Liver (tissue), 9 donors: Measurements from ENCODE around the gene CDC42BPG. TPM values are rescaled to one million over a fixed set of nuclear protein-coding genes. Genes with fewer than 3 reads are reported as not detected.

Source experiments
- DNase-seq: peaks from one replicate; pipeline ENCODE4 v3.0.0-alpha.2; 2017; ENCODE audit warnings: low spot score
- H3K27ac ChIP-seq, 2 donors: one replicate each; pipeline ENCODE4 v1.7.0; 2013; ENCODE audit warnings: inconsistent platforms in 2 of 2, low read length in 2 of 2, control low read depth in 1 of 2, low read depth in 1 of 2, mild to moderate bottlenecking in 1 of 2
- H3K27me3 ChIP-seq, 4 donors: one replicate each; pipeline versions ENCODE4 v1.6.1 to v1.7.0; 2013; ENCODE audit warnings: low read length in 3 of 4, inconsistent platforms in 1 of 4, mild to moderate bottlenecking in 1 of 4, moderate library complexity in 1 of 4; ENCODE audit not compliant: control insufficient read depth in 4 of 4, insufficient read depth in 4 of 4
- H3K36me3 ChIP-seq, 4 donors: one replicate each; pipeline versions ENCODE4 v1.6.1 to v1.7.0; 2013; ENCODE audit warnings: low read length in 3 of 4, mild to moderate bottlenecking in 3 of 4, low read depth in 1 of 4, moderate library complexity in 1 of 4; ENCODE audit not compliant: control insufficient read depth in 4 of 4, insufficient read depth in 3 of 4
- H3K4me1 ChIP-seq, 4 donors: one replicate each; pipeline versions ENCODE4 v1.6.1 to v1.7.0; 2013; ENCODE audit warnings: low read length in 3 of 4, mild to moderate bottlenecking in 3 of 4, moderate library complexity in 1 of 4; ENCODE audit not compliant: control insufficient read depth in 4 of 4, insufficient read depth in 4 of 4
- H3K4me3 ChIP-seq, 3 donors: one replicate each; pipeline versions ENCODE4 v1.6.1 to v1.7.0; 2013; ENCODE audit warnings: low read length in 3 of 3, control low read depth in 1 of 3, low read depth in 1 of 3, mild to moderate bottlenecking in 1 of 3
- H3K9ac ChIP-seq, 2 donors: one replicate each; pipeline ENCODE4 v1.7.0; 2013; ENCODE audit warnings: low read length in 2 of 2, mild to moderate bottlenecking in 2 of 2, moderate library complexity in 2 of 2, control low read depth in 1 of 2, low read depth in 1 of 2
- H3K9me3 ChIP-seq, 4 donors: one replicate each; pipeline versions ENCODE4 v1.6.1 to v1.7.0; 2013; ENCODE audit warnings: low read length in 3 of 4; ENCODE audit not compliant: control insufficient read depth in 4 of 4
- ATF3 ChIP-seq: IDR thresholded peaks from 2 replicates; pipeline ENCODE4 v1.6.1; 2016; ENCODE audit warnings: antibody characterized with exemption
- CTCF ChIP-seq: fragments of 150-350 bp; IDR thresholded peaks from 2 replicates; pipeline ENCODE4 v1.5.1; 2017; ENCODE audit warnings: improper control_type of control experiment, low read depth, low read length; ENCODE audit not compliant: missing input control
- EGR1 ChIP-seq, 2 donors: IDR thresholded peaks; 2 replicates each; pipeline ENCODE4 v1.6.1; 2016 to 2018; ENCODE audit warnings: antibody characterized with exemption in 2 of 2, low read depth in 2 of 2
- FOXA1 ChIP-seq: IDR thresholded peaks from 2 replicates; pipeline ENCODE4 v1.6.1; 2016; ENCODE audit warnings: antibody characterized with exemption
- FOXA2 ChIP-seq: IDR thresholded peaks from 2 replicates; pipeline ENCODE4 v1.6.1; 2016; ENCODE audit warnings: antibody characterized with exemption
- GABPA ChIP-seq, 2 donors: IDR thresholded peaks in 1 of 2; conservative IDR thresholded peaks in 1 of 2; 2 replicates each; pipeline ENCODE4 v1.6.1; 2016; ENCODE audit warnings: antibody characterized with exemption in 2 of 2, mild to moderate bottlenecking in 1 of 2, moderate library complexity in 1 of 2
- HNF4A ChIP-seq, 2 donors: conservative IDR thresholded peaks; 2 replicates each; pipeline ENCODE4 v1.6.1; 2016; ENCODE audit warnings: antibody characterized with exemption in 2 of 2, mild to moderate bottlenecking in 2 of 2
- HNF4G ChIP-seq: IDR thresholded peaks from 2 replicates; pipeline ENCODE4 v1.6.1; 2016; ENCODE audit warnings: antibody characterized with exemption
- JUND ChIP-seq, 2 donors: IDR thresholded peaks; 2 replicates each; pipeline ENCODE4 v1.6.1; 2016; ENCODE audit warnings: antibody characterized with exemption in 2 of 2
- MAX ChIP-seq: IDR thresholded peaks from 2 replicates; pipeline ENCODE4 v1.6.1; 2016; ENCODE audit warnings: antibody characterized with exemption
- NR2F2 ChIP-seq: IDR thresholded peaks from 2 replicates; pipeline ENCODE4 v1.6.1; 2016; ENCODE audit warnings: antibody characterized with exemption
- RAD21 ChIP-seq, 2 donors: IDR thresholded peaks; 2 replicates each; pipeline ENCODE4 v1.6.1; 2016; ENCODE audit warnings: antibody characterized with exemption in 2 of 2, mild to moderate bottlenecking in 2 of 2
- REST ChIP-seq: IDR thresholded peaks from 2 replicates; pipeline ENCODE4 v1.6.1; 2016; ENCODE audit warnings: antibody characterized with exemption, mild to moderate bottlenecking
- RXRA ChIP-seq, 2 donors: IDR thresholded peaks; 2 replicates each; pipeline ENCODE4 v1.6.1; 2017 to 2018; ENCODE audit warnings: antibody characterized with exemption in 2 of 2, mild to moderate bottlenecking in 1 of 2
- SP1 ChIP-seq: IDR thresholded peaks from 2 replicates; pipeline ENCODE4 v1.6.1; 2018; ENCODE audit warnings: antibody characterized with exemption, mild to moderate bottlenecking
- TAF1 ChIP-seq: conservative IDR thresholded peaks from 2 replicates; pipeline ENCODE4 v1.6.1; 2016; ENCODE audit warnings: antibody characterized with exemption, mild to moderate bottlenecking
- YY1 ChIP-seq: IDR thresholded peaks from 2 replicates; pipeline ENCODE4 v1.6.1; 2016; ENCODE audit warnings: antibody characterized with exemption, mild to moderate bottlenecking
- ZBTB33 ChIP-seq: IDR thresholded peaks from 2 replicates; pipeline ENCODE4 v1.6.1; 2016; ENCODE audit warnings: antibody characterized with exemption
- WGBS: extraction: QIAGEN DNeasy Blood & Tissue Kit; methylation state at CpG from one replicate; pipeline ENCODE4 v1.1.7; 2013; 5-methylcytosine and 5-hydroxymethylcytosine counted together
- polyA plus RNA-seq, 2 donors: library from polyadenylated mRNA; stranded (reverse) in 1 of 2; unstranded in 1 of 2; fragments of 200-250 nt in 1 of 2; fragments of >200 nt in 1 of 2; fragmentation: Nextera tagmentation in 1 of 2; extraction: Ambion mirVana in 1 of 2; gene quantifications; one replicate each; pipeline versions ENCODE4 v1.2.1 to v1.2.3, GENCODE V29; 2013 to 2015
- total RNA-seq, 2 donors: library from RNA; depleted of rRNA; stranded (reverse); fragments of >200 nt; gene quantifications; one replicate each; pipeline ENCODE4 v1.2.3, GENCODE V29; 2014
- donor health status: healthy.
- donor health status: healthy.
- donor health status: healthy.
- donor health status: healthy.
- donor health status: healthy.

The CDC42BPG gene
- total and polyA plus RNA-seq, 4 donors: 0.18 to 1.2 (median 0.58) TPM

- TF ChIP-seq MAX: no peak
- Histone ChIP-seq H3K9me3 (no peaks in the 10 kb centered on the region), H3K27me3 (no peaks in the 10 kb centered on the region), H3K4me1 (peaks cover 6 to 16% (median 10%) of the 10 kb centered on the region in 4 donors), H3K4me3 (no peak overlapping the region), H3K36me3 (no peaks in the 10 kb centered on the region), H3K9ac (no peak overlapping the region), H3K27ac (no peak overlapping the region)
- WGBS: 85% methylated on average over 19 of the region's 19 CpGs
- no peak for DNase-seq
Observed at GRCh38 chr11:64842851-64843685, 1.4 kb downstream of the CDC42BPG start.

- H3K4me1 ChIP-seq: peaks cover 4 to 11% (median 8%) of the 10 kb centered on the region in 4 donors
- H3K4me3 ChIP-seq: no peak overlapping the region
- no peaks in the 10 kb centered on the region for H3K36me3 ChIP-seq
- TF ChIP-seq JUND (IDR thresholded peaks at IDR 0.05): no peak
- no peak for TF ChIP-seq MAX
- no peak for TF ChIP-seq ATF3
- TF ChIP-seq RAD21 (IDR thresholded peaks at IDR 0.05): no peak
- no peak for TF ChIP-seq FOXA1
- no peak for TF ChIP-seq RXRA (IDR thresholded peaks at IDR 0.05)
- TF ChIP-seq REST: no peak
- no peak for TF ChIP-seq TAF1
- TF ChIP-seq NR2F2: no peak
- no peak for TF ChIP-seq HNF4G
- no peak for TF ChIP-seq ZBTB33
- TF ChIP-seq EGR1 (IDR thresholded peaks at IDR 0.05; ENCODE audit: low read depth in 2 of 2): no peak
- no peak for TF ChIP-seq YY1
- no peak for TF ChIP-seq FOXA2
- no peak for TF ChIP-seq GABPA (IDR thresholded peaks at IDR 0.05 in 1 of 2, conservative IDR thresholded peaks at IDR 0.05 in 1 of 2)
- TF ChIP-seq HNF4A (conservative IDR thresholded peaks at IDR 0.05): no peak
- TF ChIP-seq SP1: no peak
- TF ChIP-seq CTCF: no peak
- no peaks in the 10 kb centered on the region for H3K9me3 ChIP-seq
- H3K27me3 ChIP-seq: no peaks in the 10 kb centered on the region
- no peak overlapping the region for H3K27ac ChIP-seq
- DNase-seq: no peak
- WGBS: 80% methylated on average over 6 of the region's 6 CpGs
- H3K9ac ChIP-seq: no peak overlapping the region
Observed at GRCh38 chr11:64842366-64842759, 2.1 kb downstream of the CDC42BPG start.
